ENCODE data around the gene PALD1. TPM values are rescaled to one million over a fixed set of nuclear protein-coding genes. Genes with fewer than 3 reads are reported as not detected.
"Not testable (repeated sequence)": the region's sequence is repeated elsewhere in the genome, so short reads cannot be mapped to it uniquely, and the experiment has no call there.

The PALD1 gene
- total RNA-seq, 1 donor from 2014 or later: 3.9 TPM

GRCh38 chr10:70575486-70575873 lies 96.9 kb downstream of the PALD1 start:
- no peak overlapping the region for H3K4me3 ChIP-seq (ENCODE audit: low read depth, low read length)
- H3K27me3 ChIP-seq (ENCODE audit: control insufficient read depth, insufficient read depth, low read length): no peaks in the 10 kb centered on the region
- no peak for DNase-seq (ENCODE audit: low read depth)
- TF ChIP-seq CTCF (IDR thresholded peaks at IDR 0.05; ENCODE audit: insufficient read depth, low read length, poor library complexity, severe bottlenecking): no peak
- H3K36me3 ChIP-seq (ENCODE audit: control insufficient read depth, insufficient read depth, low read length): no peaks in the 10 kb centered on the region

DNA sequence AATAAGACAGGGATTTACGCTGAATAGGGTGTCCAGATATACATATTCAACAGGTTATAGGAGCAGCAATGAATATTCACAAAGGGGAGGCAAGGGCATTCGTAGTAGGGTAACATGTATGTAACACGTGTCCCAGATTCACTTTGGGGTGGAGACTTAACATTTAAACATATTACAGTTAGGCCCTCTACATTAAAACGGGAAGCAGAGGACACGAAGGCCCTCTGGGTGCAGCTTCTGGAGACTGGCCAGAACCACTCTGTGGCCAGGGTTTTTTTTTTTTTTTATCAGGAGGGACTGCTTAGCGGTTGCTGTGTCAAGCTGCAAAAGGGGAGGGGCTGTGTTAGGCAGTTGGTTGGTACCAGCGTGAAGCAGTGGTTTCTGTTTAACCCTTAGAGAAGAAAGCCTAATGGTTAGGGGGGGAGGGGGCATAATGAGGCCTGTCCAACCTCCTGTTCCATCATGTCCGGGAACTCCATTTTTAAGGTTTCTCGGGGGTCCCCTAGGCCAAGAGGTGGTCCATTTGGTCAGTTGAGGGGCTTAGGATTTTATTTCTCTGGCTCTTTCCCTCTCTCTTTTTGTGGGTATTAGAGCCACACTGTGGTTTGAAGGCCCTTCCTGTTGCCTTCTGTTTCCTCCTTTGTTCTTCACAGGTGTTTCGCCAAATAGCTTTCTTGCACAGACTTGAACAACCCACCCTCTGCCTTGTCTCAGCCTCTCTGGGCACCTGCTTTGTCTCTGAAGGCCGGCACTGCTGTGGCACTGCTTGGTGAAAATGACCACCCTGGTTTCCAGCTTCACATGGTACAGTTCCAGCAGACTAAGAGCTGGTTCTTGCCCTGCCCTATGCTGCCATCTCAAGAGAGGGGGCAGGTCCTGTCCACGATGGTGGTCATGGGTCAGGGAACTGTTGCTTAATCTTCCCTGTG lies 97.6 kb downstream of the PALD1 start:
- peak; percentile 77 for DNase-seq (ENCODE audit: low read depth)
- H3K36me3 ChIP-seq (ENCODE audit: control insufficient read depth, insufficient read depth, low read length): no peaks in the 10 kb centered on the region
- no peak for TF ChIP-seq CTCF (IDR thresholded peaks at IDR 0.05; ENCODE audit: insufficient read depth, low read length, poor library complexity, severe bottlenecking)
- no peak overlapping the region for H3K4me3 ChIP-seq (ENCODE audit: low read depth, low read length)
- H3K27me3 ChIP-seq (ENCODE audit: control insufficient read depth, insufficient read depth, low read length): no peaks in the 10 kb centered on the region

GRCh38 chr10:70576803-70577517 lies 98.4 kb downstream of the PALD1 start:
- H3K36me3 ChIP-seq (ENCODE audit: control insufficient read depth, insufficient read depth, low read length): no peaks in the 10 kb centered on the region
- DNase-seq (ENCODE audit: low read depth): no peak
- H3K4me3 ChIP-seq (ENCODE audit: low read depth, low read length): no peak overlapping the region
- no peak for TF ChIP-seq CTCF (IDR thresholded peaks at IDR 0.05; ENCODE audit: insufficient read depth, low read length, poor library complexity, severe bottlenecking)
- no peaks in the 10 kb centered on the region for H3K27me3 ChIP-seq (ENCODE audit: control insufficient read depth, insufficient read depth, low read length)

GRCh38 chr10:70578371-70578947 lies 99.9 kb downstream of the PALD1 start:
- TF ChIP-seq CTCF (IDR thresholded peaks at IDR 0.05; ENCODE audit: insufficient read depth, low read length, poor library complexity, severe bottlenecking): no peak
- no peak overlapping the region for H3K4me3 ChIP-seq (ENCODE audit: low read depth, low read length)
- no peaks in the 10 kb centered on the region for H3K27me3 ChIP-seq (ENCODE audit: control insufficient read depth, insufficient read depth, low read length)
- H3K36me3 ChIP-seq (ENCODE audit: control insufficient read depth, insufficient read depth, low read length): no peaks in the 10 kb centered on the region
- DNase-seq (ENCODE audit: low read depth): peak; percentile 98

GRCh38 chr10:70579234-70580002 lies 100.9 kb downstream of the PALD1 start:
- Histone ChIP-seq H3K27me3 (ENCODE audit: control insufficient read depth, insufficient read depth, low read length) (no peaks in the 10 kb centered on the region), H3K4me3 (ENCODE audit: low read depth, low read length) (no peak overlapping the region), H3K36me3 (ENCODE audit: control insufficient read depth, insufficient read depth, low read length) (no peaks in the 10 kb centered on the region)
- no peak for DNase-seq (ENCODE audit: low read depth)
- no peak for TF ChIP-seq CTCF (IDR thresholded peaks at IDR 0.05; ENCODE audit: insufficient read depth, low read length, poor library complexity, severe bottlenecking)

DNA sequence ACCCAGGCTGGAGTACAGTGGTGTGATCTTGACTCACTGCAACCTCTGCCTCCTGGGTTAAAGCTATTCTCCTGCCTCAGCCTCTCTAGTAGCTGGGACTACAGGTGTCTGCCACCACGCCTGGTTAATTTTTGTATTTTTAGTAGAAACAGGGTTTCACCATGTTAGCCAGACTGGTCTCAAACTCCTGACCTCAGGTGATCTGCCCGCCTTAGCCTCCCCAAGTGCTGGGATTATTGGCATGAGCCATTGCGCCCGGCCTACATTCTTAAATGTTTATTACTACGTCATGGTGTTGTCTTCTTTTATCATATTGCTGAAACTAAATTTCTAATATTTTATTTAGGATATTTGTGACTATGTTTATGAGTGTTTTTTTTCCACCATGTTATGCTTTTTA lies 102.6 kb downstream of the PALD1 start:
- DNase-seq (ENCODE audit: low read depth); H3K36me3 ChIP-seq (ENCODE audit: control insufficient read depth, insufficient read depth, low read length); H3K4me3 ChIP-seq (ENCODE audit: low read depth, low read length); H3K27me3 ChIP-seq (ENCODE audit: control insufficient read depth, insufficient read depth, low read length): not testable (repeated sequence)

Data from kidney epithelial cell (primary cell).